GM12801 (cell line): ENCODE data around the gene RNF130.

ENCODE experiments used
- CTCF ChIP-seq: IDR thresholded peaks from one replicate; pipeline ENCODE4 v1.5.1; 2011; ENCODE audit warnings: control low read depth; ENCODE audit not compliant: insufficient read length; ENCODE audit errors: extremely low read depth

Gene RNF130

GRCh38 chr5:179920175-179920574 is 151.4 kb downstream of the RNF130 start:
- TF ChIP-seq CTCF = no peak

GRCh38 chr5:179919487-179920060 is 152.0 kb downstream of the RNF130 start:
- no peak for TF ChIP-seq CTCF

GRCh38 chr5:179918742-179919486 is 152.6 kb downstream of the RNF130 start:
- no peak for TF ChIP-seq CTCF

GRCh38 chr5:179916523-179916922 is 155.0 kb downstream of the RNF130 start:
- no peak for TF ChIP-seq CTCF

GRCh38 chr5:179915406-179915935 is 156.1 kb downstream of the RNF130 start:
- TF ChIP-seq CTCF = no peak

GRCh38 chr5:179914032-179914755 is 157.4 kb downstream of the RNF130 start:
- no peak for TF ChIP-seq CTCF

GRCh38 chr5:179913461-179913860 is 158.1 kb downstream of the RNF130 start:
- no peak for TF ChIP-seq CTCF
